GM20000 (cell line): ENCODE data around the gene OR52E5.

Experiments used
- DNase-seq: peaks from one replicate; pipeline ENCODE4 v3.0.0; 2012; ENCODE audit warnings: low spot score
- CTCF ChIP-seq: IDR thresholded peaks from 2 replicates; pipeline ENCODE4 v1.5.1; 2012; ENCODE audit warnings: mild to moderate bottlenecking, control low read depth; ENCODE audit errors: extremely low read depth, missing control alignments

The OR52E5 gene

GRCh38 chr11:5892908-5893307 lies at the start of gene OR52E5:
TSS of gene OR52E5 (plus strand) at chr11:5893208. CDS start at chr11:5900777, 7,569 bp downstream.
- no peak for TF ChIP-seq CTCF
- no peak for DNase-seq

GRCh38 chr11:5846701-5847100 lies 46.3 kb upstream of the OR52E5 start:
- no peak for DNase-seq
- TF ChIP-seq CTCF: no peak

GRCh38 chr11:5847711-5848110 lies 45.3 kb upstream of the OR52E5 start:
- no peak for TF ChIP-seq CTCF
- DNase-seq: no peak

- DNase-seq: no peak
- no peak for TF ChIP-seq CTCF
Measured at GRCh38 chr11:5851002-5851401, 42.0 kb upstream of the OR52E5 start.

GRCh38 chr11:5857590-5857989 lies 35.4 kb upstream of the OR52E5 start, which contains the start of gene OR52E8:
TSS of gene OR52E8 (minus strand) at chr11:5857690. CDS start at chr11:5857690, 0 bp downstream.
- DNase-seq: no peak
- no peak for TF ChIP-seq CTCF

GRCh38 chr11:5865826-5866225 lies 27.2 kb upstream of the OR52E5 start:
- no peak for TF ChIP-seq CTCF
- no peak for DNase-seq

- no peak for TF ChIP-seq CTCF
- DNase-seq: no peak
Measured at GRCh38 chr11:5878564-5878963, 14.4 kb upstream of the OR52E5 start.

- no peak for DNase-seq
Measured at GRCh38 chr11:5880329-5880728, 12.7 kb upstream of the OR52E5 start, which contains the start of gene OR52E4. TSS of gene OR52E4 (plus strand) at chr11:5880629. CDS start at chr11:5884293, 3,664 bp downstream.

More at GRCh38 chr11:5880329-5880728, 12.7 kb upstream of the OR52E5 start, which contains the start of gene OR52E4:
- TF ChIP-seq CTCF: no peak
